ENCODE results near the gene MAPK12.

MAPK12 gene

DNA sequence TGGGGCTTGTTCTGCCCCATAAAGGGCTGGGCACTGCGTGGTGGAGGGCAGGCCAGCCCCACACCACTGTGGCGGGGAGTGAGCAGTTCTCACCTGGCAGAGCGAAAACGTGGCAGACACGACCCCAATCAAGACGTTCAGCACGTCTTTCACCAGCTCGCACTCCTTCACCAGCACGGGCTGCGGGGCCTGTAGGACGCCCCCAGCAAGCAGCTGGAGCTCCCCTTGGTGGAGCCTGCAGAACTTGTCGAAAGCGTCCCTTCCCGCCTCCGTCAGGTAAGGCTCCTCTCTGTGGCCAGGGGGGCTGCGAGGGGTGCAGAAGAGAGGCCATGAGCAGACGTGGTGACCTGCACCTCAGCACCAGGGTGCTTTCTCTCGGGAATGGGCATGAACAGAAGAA is 28.3 kb downstream of the MAPK12 start:
- WGBS: 94% methylated on average over 18 of the region's 18 CpGs
- no peak overlapping the region for H3K27ac ChIP-seq (ENCODE audit: low read depth, low read length)
- no peak overlapping the region for H3K9ac ChIP-seq (ENCODE audit: low read depth, low read length)
- no peaks in the 10 kb centered on the region for H3K9me3 ChIP-seq (ENCODE audit: insufficient read depth, low read depth, low read length)
- H3K4me1 ChIP-seq (ENCODE audit: insufficient read depth, low read length): no peaks in the 10 kb centered on the region
- H3K4me3 ChIP-seq (ENCODE audit: low read length): no peak overlapping the region
- H3K36me3 ChIP-seq (ENCODE audit: insufficient read depth, low read length): peaks cover 5% of the 10 kb centered on the region; the same call in 1 of the 2 replicates
- H3K27me3 ChIP-seq (ENCODE audit: insufficient read depth, low read length): no peaks in the 10 kb centered on the region

DNA sequence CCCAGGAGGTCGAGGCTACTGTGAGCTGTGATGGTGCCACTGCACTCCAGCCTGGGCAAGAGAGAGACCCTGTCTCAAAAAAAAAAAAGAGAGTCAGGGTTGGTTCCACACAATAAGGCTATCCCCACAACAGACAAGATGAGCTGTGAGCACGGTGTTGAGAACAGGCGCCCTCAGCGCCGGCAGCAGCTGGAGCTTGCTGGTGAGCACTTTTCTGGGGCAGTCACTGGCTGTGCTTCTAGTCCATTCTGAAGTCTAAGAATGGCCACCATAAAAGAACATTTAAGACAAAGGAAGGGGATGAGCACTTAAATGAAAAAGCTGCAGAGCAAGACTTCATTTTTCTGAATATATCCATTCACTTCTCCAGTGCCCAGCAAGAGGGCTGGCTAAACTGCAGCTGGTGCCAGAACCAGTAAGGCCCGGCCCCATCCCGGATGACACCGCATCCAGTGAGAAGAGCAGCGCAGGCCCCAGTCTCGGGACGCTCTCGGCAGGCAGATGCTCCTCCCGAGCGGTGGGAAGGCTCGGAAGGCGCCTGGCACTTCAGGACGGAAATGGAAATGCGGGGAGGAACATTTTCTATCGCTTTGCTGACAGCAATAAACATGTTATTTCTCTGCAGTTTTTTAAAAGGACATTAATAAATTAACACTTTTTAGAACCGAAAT is 28.9 kb downstream of the MAPK12 start:
- no peaks in the 10 kb centered on the region for H3K4me1 ChIP-seq (ENCODE audit: insufficient read depth, low read length)
- H3K27ac ChIP-seq (ENCODE audit: low read depth, low read length): no peak overlapping the region
- peaks cover 5% of the 10 kb centered on the region; the same call in 1 of the 2 replicates for H3K36me3 ChIP-seq (ENCODE audit: insufficient read depth, low read length)
- WGBS: 96% methylated on average over 20 of the region's 20 CpGs
- H3K4me3 ChIP-seq (ENCODE audit: low read length): no peak overlapping the region
- no peaks in the 10 kb centered on the region for H3K9me3 ChIP-seq (ENCODE audit: insufficient read depth, low read depth, low read length)
- no peaks in the 10 kb centered on the region for H3K27me3 ChIP-seq (ENCODE audit: insufficient read depth, low read length)
- H3K9ac ChIP-seq (ENCODE audit: low read depth, low read length): no peak overlapping the region

DNA sequence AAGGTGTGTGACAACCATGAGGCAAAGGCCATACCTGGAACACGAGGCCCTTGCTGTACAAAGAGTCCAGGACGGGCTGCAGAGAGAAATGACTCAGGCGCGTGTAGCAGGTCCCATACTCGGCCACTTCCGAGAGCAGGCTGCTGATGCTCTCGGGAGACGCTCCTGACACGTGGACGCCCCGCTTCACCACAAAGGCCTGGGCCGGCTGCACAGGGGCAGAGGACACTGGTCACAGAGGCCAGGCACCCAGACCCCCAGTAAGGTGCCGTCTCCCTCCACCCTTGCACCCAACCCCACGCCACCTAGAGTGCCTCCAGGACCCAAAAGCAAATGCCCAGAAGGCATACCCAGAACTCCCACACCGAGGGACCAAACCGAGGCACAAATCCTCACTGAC is 32.1 kb downstream of the MAPK12 start:
- no peak overlapping the region for H3K27ac ChIP-seq (ENCODE audit: low read depth, low read length)
- H3K9me3 ChIP-seq (ENCODE audit: insufficient read depth, low read depth, low read length): no peaks in the 10 kb centered on the region
- H3K4me3 ChIP-seq (ENCODE audit: low read length): no peak overlapping the region
- H3K9ac ChIP-seq (ENCODE audit: low read depth, low read length): no peak overlapping the region
- 94% methylated on average over 15 of the region's 16 CpGs for WGBS
- H3K4me1 ChIP-seq (ENCODE audit: insufficient read depth, low read length): no peaks in the 10 kb centered on the region
- H3K36me3 ChIP-seq (ENCODE audit: insufficient read depth, low read length): peaks cover 6% of the 10 kb centered on the region
- H3K27me3 ChIP-seq (ENCODE audit: insufficient read depth, low read length): no peaks in the 10 kb centered on the region

DNA sequence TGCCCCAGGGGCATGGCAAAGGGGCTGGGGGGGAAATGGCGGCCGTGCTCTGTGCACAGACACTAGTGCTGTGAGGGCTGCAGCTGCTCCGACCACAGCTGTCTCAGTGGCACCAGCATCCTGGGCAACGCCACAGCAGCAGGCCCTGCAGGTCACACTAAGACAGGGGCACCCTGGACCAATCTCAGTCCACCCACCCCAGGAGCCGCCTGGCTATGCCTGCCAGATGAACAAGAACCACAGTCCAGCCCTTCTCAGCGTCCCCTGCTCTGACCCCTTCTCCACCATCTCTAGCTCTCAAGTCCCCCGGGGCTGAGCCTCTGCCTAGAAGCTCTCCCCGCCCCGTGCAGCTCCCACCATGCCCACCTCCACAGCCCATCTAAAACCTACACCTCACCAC is 33.1 kb downstream of the MAPK12 start:
- Histone ChIP-seq H3K4me1 (ENCODE audit: insufficient read depth, low read length) (no peaks in the 10 kb centered on the region), H3K36me3 (ENCODE audit: insufficient read depth, low read length) (peaks cover 13% of the 10 kb centered on the region), H3K4me3 (ENCODE audit: low read length) (no peak overlapping the region), H3K27ac (ENCODE audit: low read depth, low read length) (no peak overlapping the region), H3K9me3 (ENCODE audit: insufficient read depth, low read depth, low read length) (no peaks in the 10 kb centered on the region), H3K9ac (ENCODE audit: low read depth, low read length) (no peak overlapping the region), H3K27me3 (ENCODE audit: insufficient read depth, low read length) (no peaks in the 10 kb centered on the region)
- WGBS: 96% methylated on average over 9 of the region's 9 CpGs

DNA sequence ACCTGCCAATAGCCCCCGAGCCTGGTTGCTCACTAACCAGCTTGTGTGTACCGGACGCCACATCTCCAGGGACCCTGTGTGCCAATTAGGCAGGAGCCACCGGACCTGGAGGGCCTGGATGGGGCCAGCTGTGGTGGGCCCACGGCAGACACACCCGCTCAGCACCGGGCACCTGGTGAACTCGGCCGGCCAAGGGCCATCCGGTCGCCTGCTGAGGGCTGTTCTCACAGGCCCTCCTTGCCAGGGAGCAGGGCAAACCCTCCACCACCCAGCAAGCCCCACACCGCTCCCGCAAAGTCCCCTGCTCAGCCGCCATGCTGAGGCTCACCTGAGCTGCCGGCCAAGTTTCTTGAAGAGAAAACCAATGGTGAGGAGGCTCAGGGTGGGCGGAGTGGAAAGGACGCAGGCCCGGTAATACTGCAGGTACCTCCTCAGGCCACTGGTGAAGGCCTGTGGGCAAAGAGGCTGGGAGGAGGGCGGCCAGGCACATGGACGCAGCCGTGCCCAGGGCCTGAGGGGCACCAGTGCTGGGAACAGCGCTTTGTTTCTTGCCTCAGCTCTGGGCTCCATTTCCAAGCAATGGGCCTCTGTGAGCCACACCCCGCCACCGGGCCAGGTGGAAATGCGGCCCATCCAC is 33.8 kb downstream of the MAPK12 start:
- peaks cover 16% of the 10 kb centered on the region for H3K36me3 ChIP-seq (ENCODE audit: insufficient read depth, low read length)
- H3K4me1 ChIP-seq (ENCODE audit: insufficient read depth, low read length): no peaks in the 10 kb centered on the region
- H3K9me3 ChIP-seq (ENCODE audit: insufficient read depth, low read depth, low read length): no peaks in the 10 kb centered on the region
- no peak overlapping the region for H3K4me3 ChIP-seq (ENCODE audit: low read length)
- H3K27me3 ChIP-seq (ENCODE audit: insufficient read depth, low read length): no peaks in the 10 kb centered on the region
- 92% methylated on average over 25 of the region's 25 CpGs for WGBS
- no peak overlapping the region for H3K9ac ChIP-seq (ENCODE audit: low read depth, low read length)
- H3K27ac ChIP-seq (ENCODE audit: low read depth, low read length): no peak overlapping the region

DNA sequence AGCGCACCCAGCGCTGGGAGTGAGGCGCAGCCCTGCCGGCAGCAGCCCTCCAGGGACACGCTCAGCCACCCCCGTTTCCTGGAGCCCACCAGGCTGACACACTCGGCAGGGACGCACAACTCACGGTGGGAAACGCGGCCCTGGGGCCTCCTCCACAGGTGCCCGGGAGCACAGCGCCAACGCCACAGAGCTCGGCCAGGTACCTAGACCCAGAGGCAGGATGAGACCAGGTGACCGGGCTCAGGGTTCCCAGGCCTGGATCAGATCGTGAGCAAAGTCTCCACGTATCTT is 34.7 kb downstream of the MAPK12 start:
- WGBS: 96% methylated on average over 18 of the region's 18 CpGs
- peaks cover 24% of the 10 kb centered on the region for H3K36me3 ChIP-seq (ENCODE audit: insufficient read depth, low read length)
- no peak overlapping the region for H3K9ac ChIP-seq (ENCODE audit: low read depth, low read length)
- no peak overlapping the region for H3K27ac ChIP-seq (ENCODE audit: low read depth, low read length)
- H3K27me3 ChIP-seq (ENCODE audit: insufficient read depth, low read length): no peaks in the 10 kb centered on the region
- H3K4me3 ChIP-seq (ENCODE audit: low read length): no peak overlapping the region
- no peaks in the 10 kb centered on the region for H3K4me1 ChIP-seq (ENCODE audit: insufficient read depth, low read length)
- no peaks in the 10 kb centered on the region for H3K9me3 ChIP-seq (ENCODE audit: insufficient read depth, low read depth, low read length)

DNA sequence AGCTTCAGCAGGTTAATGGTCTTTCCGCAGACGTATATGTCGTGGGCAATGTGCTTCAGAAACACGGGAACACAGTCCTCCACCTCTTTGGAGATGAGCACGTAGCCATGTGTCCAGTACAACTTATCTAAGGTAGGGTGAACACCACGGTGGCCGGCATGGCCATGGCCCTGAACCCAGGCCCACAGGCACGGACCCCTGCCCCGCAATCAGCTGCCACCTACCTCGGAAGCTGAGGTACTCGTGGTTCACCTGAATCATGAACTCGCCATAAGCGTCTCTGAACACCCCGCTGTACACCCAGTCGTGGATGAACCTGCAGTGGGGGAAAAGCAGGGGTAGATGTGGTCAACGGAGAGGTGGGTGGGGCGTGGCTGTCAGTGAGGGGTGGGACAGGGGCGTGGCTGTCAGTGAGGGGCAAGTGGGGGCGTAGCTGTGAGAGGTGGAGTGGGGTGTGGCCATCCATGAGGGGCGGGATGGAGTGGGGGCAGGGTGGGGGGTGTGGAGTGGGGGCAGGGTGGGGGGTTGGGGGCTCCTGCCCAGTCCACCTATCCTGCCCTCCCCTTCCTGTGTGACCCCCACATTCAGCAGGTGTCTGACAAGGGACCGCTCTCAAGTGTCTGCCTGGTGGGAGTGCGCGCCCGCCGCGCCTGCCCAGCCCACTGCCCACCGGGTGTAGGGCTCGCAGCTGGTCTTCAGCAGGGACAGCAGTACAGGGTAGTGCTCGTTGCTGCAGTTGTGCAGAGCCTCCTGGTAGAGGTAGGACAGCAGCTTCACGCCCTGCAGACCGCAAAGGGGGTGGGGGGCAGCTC is 35.2 kb downstream of the MAPK12 start:
- Histone ChIP-seq H3K27me3 (ENCODE audit: insufficient read depth, low read length) (no peaks in the 10 kb centered on the region), H3K9ac (ENCODE audit: low read depth, low read length) (no peak overlapping the region), H3K27ac (ENCODE audit: low read depth, low read length) (no peak overlapping the region), H3K36me3 (ENCODE audit: insufficient read depth, low read length) (peaks cover 30% of the 10 kb centered on the region), H3K4me3 (ENCODE audit: low read length) (no peak overlapping the region), H3K9me3 (ENCODE audit: insufficient read depth, low read depth, low read length) (no peaks in the 10 kb centered on the region), H3K4me1 (ENCODE audit: insufficient read depth, low read length) (no peaks in the 10 kb centered on the region)
- WGBS: 95% methylated on average over 30 of the region's 31 CpGs

DNA sequence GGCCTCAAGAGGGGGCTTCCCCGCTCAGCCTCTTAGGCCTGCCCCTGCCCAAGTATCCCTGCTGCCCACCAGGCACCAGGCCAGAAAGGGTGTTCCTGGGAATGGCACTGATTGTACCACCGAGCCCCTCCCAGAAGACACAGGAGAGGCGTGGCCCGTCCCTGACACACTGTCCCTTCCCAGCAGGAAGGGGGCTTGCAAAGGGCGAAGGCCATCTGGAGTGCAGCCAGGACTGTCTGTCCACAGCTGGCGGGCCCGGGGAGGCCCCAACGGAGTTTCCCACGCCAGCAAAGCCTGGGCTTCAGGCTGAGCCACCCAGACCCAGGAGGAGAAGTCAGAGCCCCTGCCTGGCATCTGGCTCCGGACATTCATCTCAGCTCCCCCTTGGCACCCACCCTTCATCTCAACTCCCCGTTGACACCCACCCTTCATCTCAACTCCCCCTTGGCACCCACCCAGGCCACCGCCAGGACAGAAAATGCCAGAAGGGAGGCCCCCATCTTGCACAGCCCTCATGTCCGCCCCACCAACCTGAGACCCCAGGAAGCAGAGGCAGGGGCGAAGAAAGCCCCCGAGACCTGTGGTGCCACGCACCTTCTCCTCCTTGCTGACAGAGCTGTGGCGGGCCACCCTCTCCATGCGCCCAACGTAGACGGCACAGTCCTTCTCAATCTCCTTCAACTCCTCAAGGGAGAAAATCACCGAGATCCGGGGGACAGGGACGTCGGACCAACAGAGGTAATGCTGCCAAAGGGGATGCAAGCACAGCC is 36.1 kb downstream of the MAPK12 start:
- peaks cover 39% of the 10 kb centered on the region for H3K36me3 ChIP-seq (ENCODE audit: insufficient read depth, low read length)
- WGBS: 97% methylated on average over 24 of the region's 24 CpGs

DNA sequence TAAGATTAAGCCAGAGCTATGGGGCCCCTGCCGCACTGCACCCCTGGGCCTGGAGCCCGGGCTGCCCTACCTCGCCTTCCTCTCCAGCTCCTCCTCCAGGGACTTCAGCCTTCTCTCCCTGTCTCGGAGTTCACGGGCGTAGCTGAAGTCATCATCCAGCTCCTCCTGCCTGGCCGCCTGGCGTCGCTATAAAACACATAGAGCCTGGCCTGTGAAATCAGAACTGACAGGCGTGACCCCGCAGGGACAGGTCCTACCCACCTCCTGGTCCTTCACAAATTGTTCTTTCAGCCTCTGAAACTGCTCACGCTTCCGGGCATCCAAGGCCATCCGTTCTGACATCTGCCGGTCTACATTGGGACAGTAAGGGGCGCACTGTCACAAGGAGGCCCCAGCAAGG is 37.4 kb downstream of the MAPK12 start:
- H3K4me1 ChIP-seq (ENCODE audit: insufficient read depth, low read length): no peaks in the 10 kb centered on the region
- H3K4me3 ChIP-seq (ENCODE audit: low read length): no peak overlapping the region
- no peaks in the 10 kb centered on the region for H3K27me3 ChIP-seq (ENCODE audit: insufficient read depth, low read length)
- H3K9ac ChIP-seq (ENCODE audit: low read depth, low read length): no peak overlapping the region
- 96% methylated on average over 16 of the region's 16 CpGs for WGBS
- no peaks in the 10 kb centered on the region for H3K9me3 ChIP-seq (ENCODE audit: insufficient read depth, low read depth, low read length)
- peaks cover 48% of the 10 kb centered on the region for H3K36me3 ChIP-seq (ENCODE audit: insufficient read depth, low read length)
- no peak overlapping the region for H3K27ac ChIP-seq (ENCODE audit: low read depth, low read length)

More for the DNA sequence above, 36.1 kb downstream of the MAPK12 start:
- Histone ChIP-seq H3K9me3 (ENCODE audit: insufficient read depth, low read depth, low read length) (no peaks in the 10 kb centered on the region), H3K4me1 (ENCODE audit: insufficient read depth, low read length) (no peaks in the 10 kb centered on the region), H3K9ac (ENCODE audit: low read depth, low read length) (no peak overlapping the region), H3K27ac (ENCODE audit: low read depth, low read length) (no peak overlapping the region), H3K4me3 (ENCODE audit: low read length) (no peak overlapping the region), H3K27me3 (ENCODE audit: insufficient read depth, low read length) (no peaks in the 10 kb centered on the region)

DNA sequence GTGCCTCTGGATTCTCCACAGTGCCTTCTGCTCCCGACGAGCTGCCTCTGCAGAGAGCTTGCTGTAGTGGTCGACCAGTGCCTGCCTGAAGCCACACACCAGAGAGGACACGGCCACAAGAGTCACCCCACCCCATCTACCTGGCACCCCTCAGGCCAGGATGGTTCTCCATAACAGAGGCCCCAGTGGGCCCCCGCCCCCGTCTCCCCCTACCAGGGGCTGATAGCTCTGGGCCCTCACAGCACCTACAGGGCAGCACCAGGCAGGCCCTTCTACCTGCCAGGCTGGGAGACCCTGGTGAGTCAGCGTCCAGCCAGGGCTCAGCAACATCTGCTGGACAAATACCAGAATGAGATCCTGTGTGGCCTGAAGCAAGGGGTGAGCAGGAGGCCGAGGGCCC is 39.0 kb downstream of the MAPK12 start:
- 92% methylated on average over 8 of the region's 8 CpGs for WGBS
- Histone ChIP-seq H3K27me3 (ENCODE audit: insufficient read depth, low read length) (no peaks in the 10 kb centered on the region), H3K9ac (ENCODE audit: low read depth, low read length) (no peak overlapping the region), H3K9me3 (ENCODE audit: insufficient read depth, low read depth, low read length) (no peaks in the 10 kb centered on the region), H3K27ac (ENCODE audit: low read depth, low read length) (no peak overlapping the region), H3K36me3 (ENCODE audit: insufficient read depth, low read length) (peaks cover 63% of the 10 kb centered on the region), H3K4me1 (ENCODE audit: insufficient read depth, low read length) (no peaks in the 10 kb centered on the region), H3K4me3 (ENCODE audit: low read length) (no peak overlapping the region)
